ENCODE results near the gene CEBPZOS. TPM values are rescaled to one million over a fixed set of nuclear protein-coding genes. Genes with fewer than 3 reads are reported as not detected.
"Not testable (repeated sequence)": the region's sequence is repeated elsewhere in the genome, so short reads cannot be mapped to it uniquely, and the experiment has no call there.

Gene CEBPZOS
- total RNA-seq, 1 experiment from 2014 or later: 46.5 TPM

- no peak overlapping the region for H3K4me3 ChIP-seq
- intact Hi-C loops (cut with micrococcal nuclease; ENCODE audit: unreplicated experiment): no loop called here
- H3K36me3 ChIP-seq (ENCODE audit: low read depth): peaks cover 57% of the 10 kb centered on the region
- ChIA-PET CTCF (no interaction called here), POLR2A (ENCODE audit: unreplicated experiment) (no interaction called here)
- no peaks in the 10 kb centered on the region for H3K27me3 ChIP-seq (ENCODE audit: insufficient read depth, low read depth)
- peaks cover 40% of the 10 kb centered on the region for H3K79me2 ChIP-seq (ENCODE audit: low read depth)
- no peak overlapping the region for H2AFZ ChIP-seq
- H3K4me2 ChIP-seq: no peak overlapping the region
- no peak for DNase-seq
- BruUV-seq (replicated peaks): no TSS peak
- peaks cover 16% of the 10 kb centered on the region for H3K4me1 ChIP-seq (replicated peaks; ENCODE audit: insufficient read depth)
- TF ChIP-seq EZH2 (IDR thresholded peaks at IDR 0.05; ENCODE audit: low read depth) (no peak), CTCF (conservative IDR thresholded peaks at IDR 0.05) (no peak)
- H3K27ac ChIP-seq: no peak overlapping the region
- no peaks in the 10 kb centered on the region for H3K9me2 ChIP-seq (ENCODE audit: insufficient read depth)
- 0 out of 2 replicates have a peak, but pooled peaks cover 4% of the 10 kb centered on the region for H4K20me1 ChIP-seq (ENCODE audit: insufficient read depth)
- peaks cover 21% of the 10 kb centered on the region for H3K9me3 ChIP-seq (ENCODE audit: insufficient read depth, low read depth)
- H3F3A ChIP-seq (ENCODE audit: insufficient read depth, low read depth): peaks cover 33% of the 10 kb centered on the region; the same call in 1 of the 2 replicates
Observed at GRCh38 chr2:37201766-37202165, 5.5 kb downstream of the CEBPZOS start.

- Histone ChIP-seq H3K27ac (no peak overlapping the region), H2AFZ (no peak overlapping the region), H3K27me3 (ENCODE audit: insufficient read depth, low read depth) (no peaks in the 10 kb centered on the region), H3K4me2 (no peak overlapping the region), H3K36me3 (ENCODE audit: low read depth) (peaks cover 75% of the 10 kb centered on the region), H3K79me2 (ENCODE audit: low read depth) (peaks cover 38% of the 10 kb centered on the region), H3K4me3 (no peak overlapping the region), H4K20me1 (ENCODE audit: insufficient read depth) (0 out of 2 replicates have a peak, but pooled peaks cover 4% of the 10 kb centered on the region), H3K9me3 (ENCODE audit: insufficient read depth, low read depth) (peaks cover 39% of the 10 kb centered on the region), H3F3A (ENCODE audit: insufficient read depth, low read depth) (peaks cover 33% of the 10 kb centered on the region; the same call in 1 of the 2 replicates), H3K4me1 (replicated peaks; ENCODE audit: insufficient read depth) (no peaks in the 10 kb centered on the region), H3K9me2 (ENCODE audit: insufficient read depth) (no peaks in the 10 kb centered on the region)
- ChIA-PET POLR2A (ENCODE audit: unreplicated experiment) (no interaction called here), CTCF (no interaction called here)
- intact Hi-C loops (cut with micrococcal nuclease; ENCODE audit: unreplicated experiment): no loop called here
- BruUV-seq (replicated peaks): no TSS peak
- no peak for TF ChIP-seq CTCF (conservative IDR thresholded peaks at IDR 0.05)
- no peak for TF ChIP-seq EZH2 (IDR thresholded peaks at IDR 0.05; ENCODE audit: low read depth)
- DNase-seq: no peak
Observed at GRCh38 chr2:37203708-37204107, 7.4 kb downstream of the CEBPZOS start.

GRCh38 chr2:37205071-37205661 is 8.9 kb downstream of the CEBPZOS start:
- H4K20me1 ChIP-seq (ENCODE audit: insufficient read depth); BruUV-seq (replicated peaks); CTCF ChIA-PET; DNase-seq; H3K9me2 ChIP-seq (ENCODE audit: insufficient read depth); H3K4me3 ChIP-seq; POLR2A ChIA-PET (ENCODE audit: unreplicated experiment); H3K27me3 ChIP-seq (ENCODE audit: insufficient read depth, low read depth); intact Hi-C loops (cut with micrococcal nuclease; ENCODE audit: unreplicated experiment); H3K4me2 ChIP-seq; H3K27ac ChIP-seq; H3K4me1 ChIP-seq (replicated peaks; ENCODE audit: insufficient read depth); H2AFZ ChIP-seq: not testable (repeated sequence)
- Histone ChIP-seq H3F3A (ENCODE audit: insufficient read depth, low read depth) (peaks cover 28% of the 10 kb centered on the region; the same call in 1 of the 2 replicates), H3K79me2 (ENCODE audit: low read depth) (peaks cover 37% of the 10 kb centered on the region), H3K36me3 (ENCODE audit: low read depth) (peaks cover 89% of the 10 kb centered on the region), H3K9me3 (ENCODE audit: insufficient read depth, low read depth) (peaks cover 52% of the 10 kb centered on the region)

Data from PC-9 (cell line).